HG02938 (cell line): ENCODE data around the gene SCAF4.
"Not testable (repeated sequence)": the region's sequence is repeated elsewhere in the genome, so short reads cannot be mapped to it uniquely, and the experiment has no call there.

Experiments
- ATAC-seq: cut with Tn5 transposase; IDR thresholded peaks from one replicate; pipeline ENCODE4 v1.9.1; 2021; ENCODE audit warnings: mild to moderate bottlenecking, moderate library complexity; ENCODE audit not compliant: unreplicated experiment

Gene SCAF4

DNA sequence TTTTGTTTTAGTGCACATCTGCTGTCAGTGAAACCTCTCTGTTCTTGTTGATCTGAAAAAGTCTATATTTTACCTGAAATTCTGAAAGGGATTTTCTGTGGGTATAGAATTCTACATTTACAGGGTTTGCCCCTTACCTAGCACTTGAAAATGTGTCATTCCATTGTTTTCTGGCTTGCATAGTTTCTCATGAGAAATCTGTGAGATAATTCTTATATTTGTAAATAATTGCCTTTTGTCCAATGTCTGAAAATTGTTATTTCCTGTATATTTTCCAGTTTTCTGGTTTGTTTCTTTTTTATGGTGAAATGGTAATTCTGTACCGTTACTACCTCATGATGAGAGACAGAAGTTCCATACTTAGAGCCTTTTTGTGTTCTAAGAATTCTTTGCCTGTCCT is 11.8 kb upstream of the SCAF4 start:
- no peak for ATAC-seq

DNA sequence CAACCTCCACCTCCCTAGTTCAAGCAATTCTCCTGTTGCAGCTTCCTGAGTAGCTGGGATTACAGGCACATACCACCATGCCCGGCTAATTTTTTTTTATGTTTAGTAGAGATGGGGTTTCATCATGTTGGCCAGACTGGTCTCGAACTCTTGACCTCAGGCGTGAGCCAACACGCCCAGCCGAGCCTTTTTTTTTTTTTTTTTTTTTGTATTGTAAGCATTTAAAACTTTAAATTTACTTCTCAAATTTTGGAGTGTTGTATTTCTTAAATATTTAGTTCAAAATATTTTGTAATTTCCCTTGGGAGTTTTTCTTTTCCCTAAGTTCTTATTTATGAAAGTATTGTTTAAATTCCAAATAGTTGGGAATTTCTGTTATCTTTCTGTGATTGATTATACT is 9.2 kb upstream of the SCAF4 start:
- no peak for ATAC-seq

DNA sequence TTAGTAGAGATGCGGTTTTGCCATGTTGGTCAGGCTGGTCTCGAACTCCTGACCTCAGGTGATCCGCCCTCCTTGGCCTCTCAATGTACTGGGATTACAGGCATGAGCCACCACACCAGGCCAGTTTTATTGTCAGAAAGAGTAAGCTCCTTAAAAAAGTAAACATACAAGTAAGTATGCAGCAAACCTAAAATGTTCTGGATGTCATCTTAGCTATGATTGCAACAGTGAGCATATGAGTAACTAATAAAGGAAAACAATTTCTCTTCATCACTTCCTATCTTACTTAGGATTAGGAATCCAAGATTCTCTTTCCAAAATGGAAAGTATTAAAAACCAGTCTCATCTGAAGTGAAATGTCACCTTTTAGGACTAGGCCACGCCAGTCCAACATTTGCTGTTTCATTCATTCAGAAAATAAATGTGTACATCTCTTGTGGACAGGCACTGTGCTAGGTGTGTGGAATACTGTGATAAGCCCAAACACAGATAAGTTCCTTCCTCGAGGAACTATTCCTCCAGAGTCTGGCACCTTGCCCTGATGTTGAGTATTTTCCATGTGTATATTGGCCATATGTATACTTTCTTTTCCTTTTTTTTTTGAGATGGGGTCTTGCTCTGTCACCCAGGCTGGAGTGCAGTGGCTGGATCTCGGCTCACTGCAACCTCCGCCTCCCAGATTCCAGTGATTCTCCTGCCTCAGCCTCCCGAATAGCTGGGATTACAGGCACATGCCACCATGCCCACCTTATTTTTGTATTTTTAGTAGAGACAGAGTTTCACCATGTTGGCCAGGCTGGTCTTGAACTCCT is 5.9 kb upstream of the SCAF4 start:
- ATAC-seq: not testable (repeated sequence)

DNA sequence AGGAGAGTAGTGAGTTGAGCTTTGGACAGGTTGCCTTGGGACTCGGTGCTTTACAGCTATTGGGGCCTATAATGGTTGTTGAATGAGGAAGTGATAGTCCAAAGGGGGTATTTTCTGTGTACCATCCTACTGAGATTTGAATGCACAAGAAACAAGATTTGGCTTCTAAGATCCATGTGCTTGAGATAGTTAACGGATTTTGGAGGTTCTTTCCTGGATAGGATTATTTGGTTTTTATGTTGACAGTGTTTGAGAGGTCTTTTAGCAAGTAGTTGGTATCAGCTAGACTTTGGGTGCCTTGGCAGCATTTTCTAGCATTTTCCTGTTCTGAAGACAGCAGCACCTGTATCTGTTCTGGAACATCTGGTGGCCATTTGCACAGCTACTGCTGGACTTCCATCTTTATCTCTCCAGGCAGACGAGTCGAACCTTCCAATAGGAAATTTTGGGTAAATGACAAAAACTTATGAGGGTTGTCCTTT is 3.6 kb upstream of the SCAF4 start:
- ATAC-seq: no peak

DNA sequence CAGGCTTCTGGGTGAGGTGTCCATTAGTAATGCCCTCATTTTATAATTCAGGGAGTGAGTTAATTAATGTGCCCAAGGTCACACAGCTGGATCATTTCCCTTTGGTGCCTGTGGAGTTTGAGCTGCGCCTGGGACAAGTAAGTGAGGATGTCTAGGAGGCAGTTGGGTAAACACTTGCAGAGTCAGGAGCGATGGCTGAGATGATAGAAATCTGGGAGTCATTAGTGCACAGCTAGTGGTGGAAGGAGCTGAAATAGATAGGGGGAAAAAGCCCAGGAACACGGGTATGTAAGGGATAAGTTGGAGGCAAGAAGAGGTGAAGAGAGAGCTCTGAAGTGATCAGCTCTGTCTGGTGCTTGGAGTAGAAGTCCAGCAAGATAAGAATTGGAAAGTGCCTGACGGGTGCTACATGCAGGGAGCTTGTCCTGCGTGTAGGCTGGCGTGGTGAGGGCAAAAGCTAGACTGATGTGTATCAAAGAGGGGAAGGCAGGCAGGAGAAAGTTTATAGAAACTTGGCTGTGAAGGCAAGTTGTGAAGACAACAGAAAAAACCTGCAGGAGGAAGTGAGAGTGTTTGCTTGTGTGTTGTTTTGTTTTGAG is 1.7 kb upstream of the SCAF4 start:
- no peak for ATAC-seq

DNA sequence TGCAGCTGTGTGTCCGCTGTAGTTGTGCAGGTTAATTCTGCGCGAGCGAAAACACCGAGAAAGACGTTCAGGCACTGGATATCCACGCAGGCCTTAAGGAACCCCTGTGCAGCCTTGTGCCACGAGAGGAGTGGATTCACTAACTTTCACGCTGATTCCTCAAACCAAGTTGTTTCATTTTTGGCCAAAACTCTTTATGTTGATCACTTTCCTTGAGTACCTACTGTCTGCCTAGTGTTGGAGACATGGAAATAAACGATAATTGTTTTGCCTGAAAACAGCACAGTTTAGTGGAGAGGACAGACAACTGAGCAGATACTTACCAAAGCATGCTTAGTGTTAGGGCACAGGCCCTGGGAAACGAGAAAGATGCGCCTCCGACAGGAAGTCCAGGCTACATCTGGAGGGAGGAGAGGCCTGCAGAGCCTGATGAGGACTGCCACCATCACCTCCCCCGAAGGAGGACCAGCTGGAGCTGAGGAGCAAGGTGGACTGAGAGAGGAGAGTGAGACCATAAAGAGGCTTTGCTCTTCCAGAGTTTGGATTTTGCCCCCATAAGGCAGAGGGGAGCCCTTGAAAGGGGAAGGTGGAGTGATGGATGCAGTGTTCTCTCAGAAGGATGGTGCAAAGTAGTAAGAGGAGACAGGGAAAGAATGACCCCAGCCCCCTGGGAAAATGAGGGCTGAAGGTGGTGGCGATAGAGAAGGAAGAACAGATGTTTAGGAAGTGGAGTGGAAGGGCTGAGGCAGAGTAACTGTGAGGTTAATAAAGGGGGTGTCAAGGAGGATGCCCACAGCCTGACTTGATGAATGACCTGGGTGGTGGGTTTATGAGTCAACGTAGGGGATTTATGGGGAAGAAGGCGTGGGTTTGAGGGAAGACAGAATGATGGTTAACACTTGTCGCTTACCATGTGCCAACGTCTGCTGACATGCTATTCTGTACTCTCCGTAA is 956 bp upstream of the SCAF4 start:
- no peak for ATAC-seq

DNA sequence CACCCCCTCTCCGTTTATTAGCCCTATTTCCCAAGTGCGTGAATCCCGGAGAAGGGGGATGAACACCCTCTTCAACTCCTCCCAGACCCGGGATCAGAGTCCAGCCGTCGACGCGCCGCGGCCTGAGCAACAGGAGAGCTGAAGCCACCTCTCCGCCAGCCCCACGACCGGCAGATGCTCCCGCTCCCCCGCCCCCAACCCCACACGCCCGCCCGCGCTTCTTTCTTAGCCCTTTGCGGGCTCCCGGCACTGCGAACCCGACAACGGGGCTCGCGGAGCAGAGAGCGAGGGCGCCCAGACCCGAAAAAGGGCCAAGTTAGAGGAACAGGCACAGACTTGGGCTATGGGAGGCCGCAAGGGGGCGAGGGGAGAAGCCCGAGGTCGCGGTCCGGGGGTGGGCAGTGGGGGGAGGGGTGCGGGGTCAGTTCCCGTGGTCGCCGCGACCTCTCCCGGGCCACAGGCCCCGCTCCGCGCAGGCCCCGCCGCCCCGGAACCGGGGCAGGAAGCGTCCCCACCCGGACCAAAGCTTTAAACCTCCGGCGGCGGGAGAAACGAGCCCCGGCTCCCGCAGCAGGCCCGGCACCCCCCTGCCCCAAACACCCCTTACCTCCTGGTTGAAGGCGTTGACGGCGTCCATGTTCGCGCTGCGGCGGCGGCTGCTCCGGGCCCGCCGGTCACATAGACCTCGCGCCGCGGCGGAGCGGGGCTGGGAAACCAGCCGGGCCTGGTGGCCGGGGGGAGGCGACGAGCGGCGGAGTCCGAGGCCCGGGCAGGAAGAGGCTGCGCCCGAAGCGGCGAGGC is 662 bp downstream of the SCAF4 start:
- ATAC-seq: peak; percentile 32

DNA sequence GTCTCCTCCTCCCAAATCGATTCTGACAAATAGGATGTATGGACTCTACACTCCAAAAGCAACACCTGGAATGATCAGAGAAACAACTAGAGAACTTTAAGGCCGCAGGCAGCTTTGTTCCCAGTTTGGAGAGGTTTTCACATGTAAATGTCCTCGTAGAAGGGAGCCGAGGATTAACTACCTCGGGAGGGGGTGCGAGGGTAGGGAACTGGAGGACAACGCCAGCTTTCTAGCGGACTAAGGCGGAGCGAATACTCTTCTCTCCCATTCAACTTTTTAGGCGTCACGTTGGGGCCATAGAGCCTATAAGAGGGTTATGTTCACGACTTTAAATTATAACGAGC is 1.2 kb downstream of the SCAF4 start:
- no peak for ATAC-seq

DNA sequence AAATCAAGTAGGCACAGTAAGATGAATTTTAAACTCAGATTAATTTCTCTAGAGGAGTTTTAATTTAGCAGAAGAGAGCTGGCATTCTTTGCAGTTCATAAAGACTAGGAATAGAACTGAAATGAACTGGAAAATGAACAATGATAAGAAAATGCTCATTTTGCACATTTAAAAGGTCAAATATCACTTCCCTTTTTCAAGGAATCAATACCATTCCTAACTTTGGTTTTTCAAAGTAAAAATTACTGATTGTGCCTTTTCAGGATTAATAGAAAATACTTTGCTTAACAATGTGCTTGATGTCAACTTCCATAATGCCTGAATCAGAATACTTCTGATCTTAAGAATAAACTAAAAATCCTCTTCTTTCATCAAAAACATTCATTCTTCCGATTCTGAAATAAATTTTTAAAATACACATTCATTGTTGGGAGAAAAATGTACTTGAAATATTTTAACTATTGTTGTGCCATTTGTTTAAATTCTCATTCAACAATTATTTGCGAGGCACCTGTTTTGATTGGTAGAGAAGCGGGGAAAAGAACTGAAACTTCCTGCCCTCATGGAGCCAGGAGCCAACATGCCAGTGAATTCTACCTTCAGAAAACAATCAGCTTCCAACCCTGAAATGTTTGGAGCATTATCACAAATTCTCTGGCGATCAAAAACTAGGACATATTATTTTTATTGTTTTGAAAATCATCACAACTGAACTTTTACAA is 2.1 kb downstream of the SCAF4 start:
- no peak for ATAC-seq

DNA sequence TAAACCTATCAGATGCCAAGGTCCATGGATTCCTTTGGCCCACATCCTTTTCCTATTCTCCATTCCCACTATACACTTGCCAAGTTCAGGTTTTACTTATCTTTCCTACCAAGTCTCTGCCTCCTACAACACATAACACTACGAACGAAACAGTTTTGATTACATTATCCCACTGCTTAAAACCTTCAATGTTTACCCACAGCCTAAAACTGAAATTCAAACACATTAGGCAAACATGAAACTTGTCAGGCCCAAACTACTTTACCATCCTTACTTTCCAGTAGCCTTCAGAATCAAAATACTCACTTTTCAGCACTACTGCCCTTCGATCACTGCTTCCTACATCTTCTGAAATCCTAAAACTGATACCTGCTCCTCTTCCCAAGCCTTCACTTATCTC is 3.0 kb downstream of the SCAF4 start:
- no peak for ATAC-seq

DNA sequence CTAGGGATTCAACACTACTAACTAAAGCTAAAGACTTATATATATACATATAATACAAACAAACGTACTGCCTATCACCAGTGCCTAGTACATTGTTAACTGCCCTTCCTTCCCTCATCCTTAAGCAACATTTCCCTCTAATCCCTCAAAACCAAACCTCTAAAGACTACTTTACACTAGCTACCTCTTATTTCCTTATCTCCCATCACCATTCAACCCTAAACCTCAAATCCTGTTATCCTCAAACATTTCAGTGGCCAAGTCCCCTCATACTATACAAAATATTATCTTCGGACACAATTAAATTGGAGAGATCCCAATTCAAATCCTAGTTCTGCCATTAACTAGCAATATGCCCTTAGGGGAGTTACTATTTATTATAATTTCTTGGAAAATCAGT is 3.7 kb downstream of the SCAF4 start:
- ATAC-seq: no peak

DNA sequence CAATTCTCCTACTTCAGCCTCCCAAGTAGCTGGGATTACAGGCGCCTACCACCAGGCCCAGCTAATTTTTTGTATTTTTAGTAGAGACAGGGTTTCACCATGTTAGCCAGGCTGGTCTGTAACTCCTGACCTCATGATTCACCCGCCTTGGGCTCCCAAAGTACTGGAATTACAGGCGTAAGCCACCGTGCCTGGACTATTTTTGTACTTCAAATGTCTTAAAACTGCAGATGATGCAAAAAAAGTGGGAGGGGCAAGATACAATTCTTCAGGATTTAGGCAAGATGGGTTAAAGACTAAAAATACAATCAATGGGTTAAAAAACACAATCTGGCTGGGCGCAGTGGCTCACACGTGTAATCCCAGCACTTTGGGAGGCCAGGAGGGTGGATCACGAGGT is 4.7 kb downstream of the SCAF4 start:
- no peak for ATAC-seq

DNA sequence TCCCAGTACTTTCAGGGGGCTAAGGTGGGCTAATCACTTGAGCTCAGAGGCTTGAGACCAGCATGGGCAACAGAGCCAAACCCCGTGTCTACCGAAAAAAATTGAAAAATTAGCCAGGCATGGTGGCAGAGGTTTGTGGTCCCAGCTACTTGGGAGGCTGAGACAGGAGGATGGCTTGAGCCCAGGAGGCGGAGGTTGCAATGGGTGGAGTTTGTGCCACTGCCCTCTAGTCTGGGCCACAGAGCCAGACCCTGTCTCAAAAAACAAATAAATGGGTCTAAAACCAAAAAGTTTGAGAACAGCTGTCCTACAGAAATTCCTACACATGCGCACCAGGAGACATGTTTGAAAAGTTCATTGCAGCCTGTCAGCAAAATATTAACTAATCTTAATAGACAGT is 5.5 kb downstream of the SCAF4 start:
- ATAC-seq: no peak

DNA sequence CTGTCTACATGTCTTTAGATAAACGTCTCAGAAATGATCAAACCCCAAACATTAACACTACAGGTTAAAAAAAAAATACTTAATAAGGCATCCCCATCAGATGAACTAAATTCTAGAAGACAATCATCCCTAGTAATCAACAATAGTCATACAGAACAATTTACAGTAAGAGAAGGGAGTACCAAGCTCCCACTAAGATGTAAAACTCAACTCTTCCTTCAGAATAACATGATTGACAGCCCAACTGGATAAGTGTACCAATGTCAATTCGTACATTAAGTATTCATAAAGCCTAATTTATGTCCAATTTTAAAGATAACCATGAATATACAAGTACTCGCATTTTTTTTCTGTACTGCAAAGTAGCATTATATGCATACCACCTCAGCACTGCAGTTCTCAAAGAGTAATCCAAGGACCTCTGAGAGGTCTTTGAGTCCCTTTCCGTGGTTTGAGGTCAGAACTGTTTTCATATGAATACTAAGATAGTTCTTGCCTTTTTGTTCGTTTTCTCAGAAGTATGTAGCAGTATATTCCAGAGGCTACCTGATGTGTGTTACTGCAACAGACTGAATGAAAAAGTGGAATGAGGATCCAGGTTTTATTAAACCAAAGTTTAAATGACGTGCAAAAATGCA is 6.6 kb downstream of the SCAF4 start:
- ATAC-seq: peak; percentile 58

DNA sequence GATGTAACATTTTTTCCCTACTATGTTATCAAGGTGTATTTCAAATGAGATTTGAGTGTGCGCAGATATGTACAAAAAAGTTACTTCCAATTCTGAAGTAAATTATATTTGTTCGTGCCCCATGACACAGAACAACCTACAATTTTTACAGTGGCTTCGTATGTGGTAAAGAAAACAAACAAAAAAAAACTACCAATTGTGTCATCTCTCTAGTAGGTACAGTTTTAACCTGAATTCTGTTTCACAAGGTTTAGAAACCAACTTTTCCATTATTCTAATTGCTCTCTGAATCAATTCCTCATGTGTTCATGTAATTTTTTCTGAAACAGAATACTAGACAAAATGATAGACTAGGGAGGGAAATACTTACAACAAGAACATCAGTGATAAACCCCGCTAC is 7.4 kb downstream of the SCAF4 start:
- ATAC-seq: no peak

DNA sequence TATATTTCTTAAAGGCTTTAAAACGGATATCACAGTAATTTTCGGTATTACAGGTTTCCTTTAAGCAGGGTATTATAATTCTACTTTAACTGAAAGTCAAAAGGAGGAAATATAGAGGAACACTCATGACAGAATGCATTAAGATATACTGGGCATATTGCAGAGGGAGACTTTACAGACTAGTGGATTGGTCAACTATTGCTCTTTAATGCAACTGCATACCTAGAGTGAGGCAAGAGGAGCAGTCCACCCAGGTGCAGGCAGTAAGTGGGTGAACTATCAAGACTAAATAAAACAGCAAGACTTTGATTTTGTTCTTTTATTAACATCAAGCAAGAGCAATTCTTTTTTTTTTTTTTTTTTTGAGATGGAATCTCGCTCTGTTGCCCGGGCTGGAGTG is 10.5 kb downstream of the SCAF4 start:
- ATAC-seq: no peak

DNA sequence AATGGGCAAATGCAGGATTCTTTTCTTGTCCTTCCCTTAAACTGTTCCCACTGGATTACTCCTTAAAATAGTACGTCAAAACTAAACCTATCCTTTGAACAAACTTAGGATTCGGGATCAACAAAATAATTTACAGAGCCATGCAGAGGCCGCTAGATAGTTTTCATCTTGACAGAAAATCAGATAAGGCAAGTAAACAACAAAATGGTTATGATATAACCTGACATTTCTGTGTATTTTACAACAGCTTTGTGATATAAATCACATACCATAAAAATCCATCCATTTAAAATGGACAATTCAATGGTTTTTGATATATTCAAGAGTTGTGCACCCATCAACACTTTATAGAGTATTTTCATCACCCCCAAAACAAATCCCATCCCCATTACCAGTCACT is 11.2 kb downstream of the SCAF4 start:
- no peak for ATAC-seq

DNA sequence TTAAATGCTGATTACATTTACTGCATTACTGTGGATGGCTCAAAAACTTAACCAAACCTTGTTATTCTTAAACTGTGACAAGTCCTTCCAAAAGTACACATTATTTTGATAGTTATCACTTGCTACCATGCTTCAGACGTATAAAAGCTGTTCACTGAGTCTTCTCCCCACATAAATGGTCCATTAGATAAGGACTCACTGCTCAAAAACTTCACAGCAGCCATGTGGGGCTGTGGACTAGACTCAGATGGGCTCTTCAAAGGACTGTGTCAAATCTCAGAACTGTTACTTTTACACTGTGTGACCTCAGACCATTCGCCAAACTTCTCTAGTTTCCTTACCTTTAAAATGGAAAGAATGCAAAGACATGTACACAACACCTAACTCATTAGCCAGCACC is 11.6 kb downstream of the SCAF4 start:
- no peak for ATAC-seq

DNA sequence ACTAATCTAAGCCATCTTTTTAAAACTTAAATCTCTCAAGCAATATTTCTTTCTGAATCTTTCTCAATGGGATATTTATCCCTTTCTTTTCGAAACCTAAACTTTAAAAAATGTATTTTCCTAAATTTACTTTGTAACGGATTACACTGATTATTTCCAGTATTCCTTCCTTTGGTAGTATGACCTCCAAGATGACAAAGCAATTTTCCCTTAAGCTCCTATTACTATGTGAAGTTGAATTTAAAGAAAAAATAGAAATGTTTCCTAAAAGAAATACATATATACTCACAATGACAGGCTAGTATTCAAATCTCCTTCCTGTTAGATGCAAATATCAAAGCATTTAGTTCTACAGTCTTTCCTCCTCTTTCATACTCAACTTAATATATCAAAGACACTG is 15.8 kb downstream of the SCAF4 start:
- no peak for ATAC-seq
